SIG-M5 treated with dmso at 0.1 percent for 504 hours (cell line): Measurements from ENCODE around the gene PARL.

ENCODE experiments used
- DNase-seq: peaks from one replicate; lab custom pipeline; 2025; ENCODE audit not compliant: unreplicated experiment; lab: John Stamatoyannopoulos, UW

Gene PARL, protein sequence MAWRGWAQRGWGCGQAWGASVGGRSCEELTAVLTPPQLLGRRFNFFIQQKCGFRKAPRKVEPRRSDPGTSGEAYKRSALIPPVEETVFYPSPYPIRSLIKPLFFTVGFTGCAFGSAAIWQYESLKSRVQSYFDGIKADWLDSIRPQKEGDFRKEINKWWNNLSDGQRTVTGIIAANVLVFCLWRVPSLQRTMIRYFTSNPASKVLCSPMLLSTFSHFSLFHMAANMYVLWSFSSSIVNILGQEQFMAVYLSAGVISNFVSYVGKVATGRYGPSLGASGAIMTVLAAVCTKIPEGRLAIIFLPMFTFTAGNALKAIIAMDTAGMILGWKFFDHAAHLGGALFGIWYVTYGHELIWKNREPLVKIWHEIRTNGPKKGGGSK

DNA sequence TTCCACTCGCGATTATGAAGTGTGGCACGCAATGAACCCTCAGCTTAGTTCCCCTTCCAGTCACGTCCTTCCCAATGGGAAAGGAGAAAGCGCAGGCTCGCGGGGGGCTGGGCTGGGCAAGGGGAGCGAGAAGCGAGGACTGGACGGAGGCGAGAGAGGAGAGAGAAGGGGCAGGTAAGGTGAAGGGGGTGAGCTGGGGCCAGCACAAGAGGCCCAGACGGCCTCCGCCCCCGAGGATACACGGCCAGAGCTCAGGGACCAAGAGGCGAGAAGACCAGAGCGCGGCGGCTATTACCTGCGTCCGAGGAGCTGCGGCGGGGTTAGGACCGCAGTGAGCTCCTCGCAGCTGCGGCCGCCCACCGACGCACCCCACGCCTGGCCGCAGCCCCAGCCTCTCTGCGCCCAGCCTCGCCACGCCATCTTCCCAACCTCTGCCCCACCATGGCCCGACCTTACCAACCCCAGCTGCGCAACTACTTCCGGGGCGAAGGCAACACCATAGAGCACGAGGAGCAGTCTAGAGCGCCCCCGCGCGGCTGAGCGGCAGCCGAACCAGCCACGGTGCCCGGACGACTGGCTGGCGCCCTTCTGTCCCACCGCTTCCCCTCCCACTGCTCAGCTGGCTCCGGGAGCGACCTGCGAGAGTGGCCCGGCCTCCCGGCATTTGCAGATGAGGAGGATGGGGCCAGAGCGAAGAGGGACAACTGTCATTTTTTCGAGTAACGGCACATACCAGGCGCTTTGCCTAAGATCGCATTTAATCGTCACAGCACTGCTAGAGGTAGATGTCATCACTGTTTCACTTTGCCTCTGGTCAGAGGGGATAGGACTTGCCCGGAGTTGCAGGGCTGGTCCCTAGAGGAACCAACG, at the start of gene PARL:
PARL (minus strand) TSS at position 454 of the 870 bp plus-strand sequence; CDS start at position 420, 34 bp downstream.
- DNase-seq: peak; percentile 97

DNA sequence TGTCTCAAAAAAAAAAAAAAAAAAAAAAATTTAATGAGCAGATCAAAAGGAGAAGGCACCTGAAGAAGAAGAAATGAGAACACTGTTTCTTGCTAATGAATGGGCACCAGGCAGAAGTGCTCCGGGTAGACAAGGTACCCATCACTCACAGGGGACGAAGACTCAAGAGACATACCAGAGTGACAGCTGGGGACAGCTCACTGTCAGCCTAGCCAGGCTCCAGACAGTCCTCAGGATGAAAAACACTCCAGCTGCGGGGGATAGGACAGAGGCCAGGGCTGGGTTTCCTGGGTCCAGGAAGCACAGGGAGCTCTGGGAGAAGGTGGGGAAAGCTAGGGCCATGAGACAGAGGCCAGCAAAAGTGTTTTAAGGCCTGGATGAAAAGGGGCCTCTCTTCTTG, 48.5 kb upstream of the PARL start:
- DNase-seq: no peak

DNA sequence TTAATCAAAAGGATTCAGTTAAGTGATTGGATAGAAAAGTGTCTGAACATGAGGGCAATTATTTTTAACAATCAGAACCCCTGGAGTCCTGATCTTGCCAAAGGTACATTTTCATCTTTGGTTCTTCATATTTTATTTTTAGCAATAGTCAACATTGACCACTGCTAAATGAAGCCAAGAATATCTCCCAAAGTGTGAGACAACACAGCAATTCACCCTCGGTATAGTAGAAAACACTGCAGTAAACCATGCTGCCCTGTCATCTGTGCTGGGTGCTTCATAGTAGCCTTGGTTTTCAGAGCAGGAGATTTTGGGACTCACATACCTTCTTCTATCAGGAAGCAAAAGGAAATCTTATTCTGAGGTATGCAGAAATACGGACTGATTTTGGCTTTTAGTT, 47.2 kb upstream of the PARL start:
- no peak for DNase-seq

DNA sequence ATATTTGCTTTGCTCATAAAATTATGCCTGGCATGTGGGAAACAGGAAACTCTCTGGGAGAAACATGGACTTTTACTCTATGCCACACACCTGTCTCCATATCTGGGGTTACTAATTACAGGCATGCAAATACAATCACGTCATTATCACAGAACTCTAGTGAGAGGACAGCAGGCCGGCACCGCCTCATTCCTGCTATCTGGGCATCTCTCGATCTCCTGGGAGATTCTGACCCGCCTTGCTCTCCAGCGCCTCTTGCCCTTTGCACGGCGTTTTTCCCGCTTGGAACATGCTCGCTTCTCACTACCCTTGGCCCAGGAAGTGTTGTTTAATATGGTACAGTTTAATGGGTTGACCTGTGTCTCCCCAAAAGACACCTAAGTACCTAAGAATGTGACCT, 45.4 kb upstream of the PARL start:
- DNase-seq: no peak

DNA sequence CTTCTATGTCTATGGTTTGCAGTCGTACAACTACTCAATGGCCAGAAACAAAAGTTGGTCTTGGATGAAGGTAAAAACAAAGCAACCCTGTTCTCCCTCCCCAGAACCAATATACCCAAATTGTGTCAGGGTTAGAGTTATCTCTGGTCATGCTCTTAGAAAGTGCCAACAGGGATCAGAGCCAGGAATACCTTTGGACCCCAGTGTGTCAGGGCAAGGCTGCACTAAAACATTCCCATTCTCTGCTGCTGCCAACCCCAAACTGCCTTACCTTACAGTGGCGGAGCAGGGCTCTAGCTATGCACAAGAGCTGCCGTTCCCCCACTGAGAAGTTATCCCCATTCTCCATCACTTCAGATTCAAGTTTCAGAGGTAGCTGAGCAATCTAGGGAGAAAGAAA, 42.4 kb upstream of the PARL start:
- no peak for DNase-seq

DNA sequence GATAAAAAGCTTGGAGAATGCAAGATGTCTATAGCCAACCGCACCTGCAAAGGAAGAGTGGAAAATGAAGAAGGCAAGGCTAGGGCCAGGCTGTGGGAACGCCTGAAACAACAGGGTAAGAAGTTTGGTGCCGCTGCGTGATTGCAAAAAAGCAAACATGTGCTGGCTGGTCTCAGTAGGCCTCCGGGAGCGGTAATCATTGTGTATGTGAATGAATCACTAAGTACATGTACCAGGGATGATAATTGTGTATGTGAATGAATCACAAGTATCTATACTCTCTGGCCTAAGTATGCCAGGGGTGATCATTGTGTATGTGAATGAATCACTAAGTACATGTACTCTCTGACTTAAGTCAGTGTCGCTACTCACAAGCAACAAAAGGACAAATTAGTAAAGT, 40.3 kb upstream of the PARL start:
- DNase-seq: no peak

DNA sequence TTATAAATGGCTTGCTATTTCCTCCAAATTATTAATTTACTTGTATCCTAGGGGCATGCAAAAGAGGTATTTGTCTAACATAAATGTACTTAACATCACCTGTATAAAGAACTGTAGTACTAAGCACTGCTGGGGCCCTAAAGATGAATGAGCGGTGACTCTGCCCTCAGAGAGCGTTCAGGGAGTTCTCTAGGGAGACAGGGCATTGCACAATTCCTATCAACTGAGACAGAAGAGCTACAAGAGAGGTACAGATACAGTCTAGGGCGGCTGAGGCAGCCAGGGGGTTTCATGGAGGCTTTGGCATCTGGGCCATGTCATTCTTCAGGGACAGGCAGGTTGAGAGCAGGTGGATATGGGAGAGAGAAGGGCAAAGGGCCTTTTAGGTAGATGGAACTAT, 39.9 kb upstream of the PARL start:
- no peak for DNase-seq

DNA sequence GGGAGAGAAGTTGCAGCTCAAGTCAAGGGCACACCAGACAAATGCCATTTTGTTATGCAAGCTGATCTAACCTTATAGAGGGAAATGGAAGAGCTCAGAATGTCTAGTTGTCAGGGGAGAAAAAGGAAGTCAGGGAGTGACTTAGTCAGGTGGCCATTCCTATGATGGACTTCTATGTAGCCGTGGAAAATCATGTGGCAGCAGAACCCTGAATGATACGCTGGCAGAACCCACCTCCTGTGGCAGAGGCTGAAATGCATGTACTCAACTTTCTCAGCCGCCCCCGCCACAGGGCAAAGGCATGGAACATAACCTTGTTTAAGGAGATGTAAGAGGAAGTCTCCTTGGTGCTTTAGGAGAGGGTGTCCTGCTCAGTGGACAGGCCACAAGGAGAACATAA, 37.7 kb upstream of the PARL start:
- peak; percentile 10 for DNase-seq

DNA sequence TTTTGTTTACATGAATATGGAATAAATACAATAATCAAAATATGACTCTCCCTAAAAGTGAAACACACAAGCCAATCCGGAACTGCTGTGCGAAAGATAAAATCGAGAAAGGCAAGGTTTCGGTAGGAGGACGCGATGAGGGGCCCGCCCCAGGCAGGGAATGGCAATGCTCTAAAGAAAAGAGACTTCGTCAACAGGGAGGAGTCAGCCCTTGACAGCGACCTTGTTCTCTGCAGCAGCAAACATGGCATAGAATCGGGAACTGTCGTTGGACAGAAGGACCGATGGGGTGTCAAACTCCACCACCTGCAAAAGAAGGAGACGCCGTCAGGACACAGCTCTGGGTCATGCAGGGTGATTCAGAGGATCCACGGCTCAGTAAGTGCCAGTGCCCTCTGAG, 36.4 kb upstream of the PARL start:
- DNase-seq: no peak

DNA sequence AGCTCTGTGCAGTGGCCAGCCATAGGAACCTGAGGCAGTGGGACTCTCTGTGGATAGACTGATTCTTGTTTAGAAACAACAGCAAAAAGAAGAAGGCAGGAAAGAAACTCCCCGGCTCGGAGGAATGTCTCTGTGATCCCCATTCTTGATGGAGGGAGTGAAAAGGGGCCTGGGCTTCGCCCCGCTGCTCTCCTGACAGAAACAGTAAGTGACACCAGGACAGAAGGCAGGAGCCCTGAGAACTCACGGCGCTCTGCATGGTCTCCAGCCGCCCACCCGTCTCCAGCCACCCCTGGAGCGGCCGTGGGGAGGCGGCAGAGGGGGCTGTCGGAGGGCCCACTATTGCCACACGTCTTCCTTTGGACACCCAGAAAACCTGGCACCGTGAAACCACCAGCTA, 35.7 kb upstream of the PARL start:
- DNase-seq: no peak

DNA sequence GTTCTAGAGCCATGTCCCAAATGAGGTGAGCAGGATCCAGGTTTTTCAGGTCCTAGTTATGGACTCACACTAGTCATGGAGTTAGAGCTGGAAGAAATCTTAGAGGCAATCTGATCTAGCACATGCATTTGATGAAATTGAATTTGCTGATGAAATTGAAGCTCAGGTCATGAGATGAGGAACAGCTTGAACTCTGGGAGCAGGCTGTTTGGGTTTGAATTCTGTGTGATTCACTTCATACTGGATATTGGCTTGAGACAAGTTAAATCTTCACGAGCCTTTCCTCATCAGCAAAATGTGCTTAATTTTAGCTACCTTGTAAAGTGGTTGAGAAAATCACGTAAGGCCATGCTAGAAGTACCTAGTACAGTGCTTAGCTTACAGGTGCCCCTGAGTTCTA, 33.5 kb upstream of the PARL start:
- DNase-seq: no peak

DNA sequence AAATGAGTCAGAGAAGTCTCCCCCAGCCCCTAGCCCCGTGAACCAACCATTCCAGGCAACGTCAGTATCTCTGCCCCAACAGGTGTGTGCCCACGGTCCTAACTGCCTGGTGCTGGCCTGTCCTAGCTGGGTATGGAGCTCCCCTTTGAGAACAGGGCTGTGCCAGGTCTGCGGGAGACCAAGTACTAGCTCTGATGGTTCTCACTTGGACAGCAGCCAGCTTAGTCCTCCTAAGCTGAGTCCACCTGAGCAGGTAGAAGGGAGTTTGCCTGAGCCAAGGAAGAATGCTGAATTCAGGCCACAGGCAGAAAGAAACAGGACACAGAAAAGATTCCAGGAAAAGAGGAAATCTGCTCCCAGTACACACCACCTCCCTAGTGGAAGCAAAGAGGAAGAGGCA, 33.1 kb upstream of the PARL start:
- no peak for DNase-seq

DNA sequence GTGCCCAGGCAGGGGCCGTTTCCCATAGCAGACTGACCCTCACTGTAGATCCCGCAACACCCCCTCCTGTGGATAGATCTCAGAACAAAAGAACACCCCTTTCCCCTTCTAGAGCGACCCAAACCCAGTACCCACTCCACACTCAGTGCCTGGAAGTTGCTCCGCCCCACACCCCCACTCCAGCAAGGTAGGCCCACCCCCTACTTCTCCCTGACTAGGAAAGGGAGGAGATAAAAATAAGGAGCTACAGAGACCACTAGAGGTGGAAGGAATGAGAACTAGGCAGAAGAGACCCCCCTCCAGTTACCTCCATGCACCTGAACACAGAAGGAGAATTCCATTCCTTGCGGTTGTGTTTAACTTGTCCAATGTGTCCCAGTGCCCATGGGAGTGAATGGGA, 30.2 kb upstream of the PARL start:
- DNase-seq: no peak

DNA sequence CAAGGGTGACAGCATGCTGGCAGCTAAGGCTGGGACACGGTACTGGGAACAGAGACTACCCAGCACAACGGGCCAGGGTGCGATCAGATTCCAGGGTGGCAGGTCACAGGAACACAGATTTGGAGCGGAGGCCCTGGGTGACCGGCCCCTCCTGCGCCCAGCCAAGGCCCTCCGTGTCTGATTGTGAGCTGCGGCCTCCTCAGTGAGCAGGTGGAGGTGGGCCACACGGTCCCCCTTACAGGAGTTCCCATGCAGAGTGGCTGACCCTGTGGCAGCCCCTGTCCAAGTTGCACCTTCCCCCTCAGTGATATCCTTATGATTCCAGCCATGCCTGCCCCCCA, 28.9 kb upstream of the PARL start:
- no peak for DNase-seq

DNA sequence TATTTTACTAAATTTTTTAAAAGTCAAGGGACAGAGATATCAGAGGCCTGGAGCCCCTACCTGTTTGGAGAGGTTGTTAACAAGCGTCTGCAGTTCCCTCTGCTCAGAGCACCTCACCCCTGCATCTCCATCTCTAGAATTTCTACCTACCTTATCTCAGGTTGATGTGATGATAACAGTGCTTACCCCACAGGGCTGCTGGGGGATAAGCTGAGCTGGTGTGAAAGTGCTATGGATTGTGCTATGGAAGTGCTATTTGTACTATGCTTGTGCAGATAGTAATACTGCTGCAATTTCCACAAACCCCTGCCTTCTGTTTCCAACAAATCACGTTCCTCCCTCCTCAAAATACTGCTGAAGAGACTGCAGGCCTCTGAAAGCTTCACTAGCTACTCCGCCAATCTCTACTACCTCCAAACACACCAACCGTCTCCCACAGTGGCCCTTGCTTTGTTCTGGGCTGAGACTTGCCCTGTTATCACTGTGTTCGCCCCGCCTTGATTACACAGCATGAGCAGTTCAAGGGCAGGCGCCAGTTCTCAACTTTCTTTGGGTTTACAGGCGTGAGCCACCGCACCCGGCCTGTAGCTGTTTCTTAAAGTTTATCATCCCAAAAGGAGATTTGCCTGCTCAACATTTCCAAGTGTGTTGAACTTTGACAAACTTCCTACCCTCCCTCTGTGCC, 28.4 kb upstream of the PARL start:
- no peak for DNase-seq

DNA sequence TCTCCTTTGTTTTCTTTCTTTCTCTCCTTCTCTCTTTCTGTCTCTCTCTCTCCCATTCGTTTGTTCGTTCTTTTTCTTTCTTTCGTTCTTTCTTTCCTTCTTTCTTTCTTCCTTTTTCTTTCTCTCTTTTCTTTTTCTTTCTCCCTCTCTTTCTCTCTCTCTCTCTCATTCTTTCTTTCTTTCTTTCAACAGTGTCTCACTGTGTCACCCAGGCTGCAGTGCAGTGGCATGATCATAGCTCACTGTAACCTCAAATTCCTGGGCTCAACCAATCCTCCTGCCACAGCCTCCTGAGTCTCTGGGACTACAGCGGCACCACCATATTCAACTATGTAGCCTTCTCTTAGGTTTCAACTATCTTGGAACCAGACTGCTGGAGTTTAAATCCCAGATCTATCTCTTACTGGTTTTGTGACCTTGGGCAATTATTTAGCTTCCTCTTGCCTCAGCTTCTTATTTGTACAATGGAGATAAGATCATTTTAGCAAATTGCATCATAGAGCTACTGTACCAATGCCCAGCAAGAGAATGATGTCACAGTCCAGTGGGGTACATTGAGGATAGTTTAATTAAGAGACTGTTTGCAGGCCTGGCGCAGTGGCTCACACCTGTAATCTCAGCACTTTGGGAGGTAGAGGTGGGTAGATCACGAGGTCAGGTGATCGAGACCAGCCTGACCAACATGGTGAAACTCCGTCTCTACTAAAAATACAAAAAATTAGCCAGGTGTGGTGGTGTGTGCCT, 27.3 kb upstream of the PARL start:
- peak; percentile 63 for DNase-seq

DNA sequence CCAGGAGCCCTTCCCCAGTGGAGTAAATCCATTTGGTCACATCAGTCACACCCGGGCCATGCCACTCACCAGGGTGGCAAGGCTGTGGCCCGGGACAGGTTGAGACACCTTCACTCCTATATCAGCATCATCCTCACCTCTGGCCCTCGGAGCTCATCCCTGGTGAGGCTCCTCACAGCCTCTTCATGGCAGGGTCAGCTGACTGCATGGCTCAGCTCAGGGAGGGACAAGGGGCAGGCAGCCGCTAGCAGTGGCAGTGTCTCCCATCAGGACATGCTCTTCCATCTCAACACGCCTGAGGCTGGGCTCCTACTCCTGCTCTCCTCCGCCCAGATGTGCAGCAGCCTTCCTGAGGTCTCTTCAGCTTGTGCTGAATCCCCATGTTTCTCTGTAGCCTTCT, 26.4 kb upstream of the PARL start:
- DNase-seq: no peak

DNA sequence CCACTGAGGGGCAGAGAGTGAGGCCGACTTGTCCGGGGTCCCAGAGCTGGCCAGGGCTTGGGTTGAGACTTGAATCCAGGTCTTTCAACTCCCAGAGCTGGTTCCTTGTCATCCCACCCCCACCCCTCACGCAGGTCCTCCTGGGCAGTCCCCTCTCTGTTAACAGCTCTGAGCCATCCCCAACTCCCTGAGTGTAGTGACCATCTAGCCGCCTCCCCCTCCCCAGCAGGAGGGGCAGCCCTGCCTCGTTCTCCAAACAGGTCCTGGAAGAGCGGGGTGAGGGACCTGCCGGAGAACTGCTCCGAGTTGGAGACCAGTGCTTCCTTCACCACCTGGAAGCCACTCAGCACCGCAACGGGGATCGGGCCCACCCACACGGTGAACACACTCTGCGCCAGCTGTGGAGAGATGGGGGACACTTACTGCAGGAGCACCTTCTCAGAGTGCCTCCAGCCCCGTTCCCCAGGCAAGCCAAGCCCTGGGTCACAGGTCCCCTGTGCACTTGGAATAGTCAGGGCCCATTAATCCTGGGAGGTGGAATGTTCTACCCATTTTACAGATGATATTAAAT, 24.4 kb upstream of the PARL start:
- no peak for DNase-seq

DNA sequence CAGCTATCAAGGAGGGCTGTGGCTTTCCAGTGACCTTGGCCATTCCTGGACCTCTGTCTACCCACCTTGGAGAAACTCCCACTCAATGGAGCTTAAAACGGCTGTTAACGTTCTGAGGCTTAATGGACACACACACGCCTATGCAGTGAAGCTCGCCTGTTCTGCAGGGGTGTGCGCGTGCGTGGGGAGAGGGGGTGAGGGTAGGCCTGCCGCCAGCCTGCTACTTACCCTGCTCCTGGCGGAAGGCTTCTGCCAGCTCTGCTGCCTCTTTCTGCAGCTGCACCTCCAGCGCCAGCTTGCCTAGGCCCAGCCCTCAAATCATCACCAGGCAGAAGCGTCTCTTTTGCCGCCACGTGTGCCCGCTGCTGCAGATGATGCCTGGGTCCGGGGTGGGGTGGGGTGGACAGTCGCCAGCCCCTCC, 23.2 kb upstream of the PARL start:
- DNase-seq: no peak

DNA sequence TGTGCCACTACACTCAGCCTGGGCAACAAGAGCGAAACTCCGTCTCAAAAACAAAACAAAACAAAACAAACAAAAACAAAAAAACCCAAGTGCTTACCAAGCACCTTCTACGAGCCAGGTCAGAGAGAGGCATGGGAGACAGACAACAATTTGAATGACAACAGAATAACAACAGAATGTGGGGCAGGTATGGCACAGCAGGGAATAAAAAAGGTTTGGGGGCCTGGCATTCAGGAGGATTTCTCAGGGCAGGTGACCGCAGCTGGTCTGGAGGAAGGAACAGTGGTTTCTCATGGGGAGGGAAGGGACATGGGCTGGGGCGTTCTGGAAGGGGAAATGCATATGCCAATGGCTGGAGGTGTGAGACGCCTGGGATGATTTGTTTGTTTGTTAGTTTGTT, 22.5 kb upstream of the PARL start:
- DNase-seq: no peak
